SU-DHL-6 (cell line): ENCODE measurements around the gene TLR7.
A peak's percentile ranks its signal among the peaks of the same experiment; 100 is the strongest.

Experiments used
- H2AFZ ChIP-seq: fragments of 200-600 bp; sonication (generic); 2 replicates; pipeline ENCODE4 v1.6.1; 2014; ENCODE audit warnings: low read depth, mild to moderate bottlenecking, moderate library complexity, mixed read lengths, antibody characterized with exemption, low read length; ENCODE audit not compliant: severe bottlenecking
- H3F3A ChIP-seq: fragments of 200-600 bp; shearing (Covaris generic); 2 replicates; pipeline ENCODE4 v1.6.0; 2016; ENCODE audit warnings: antibody characterized with exemption, mild to moderate bottlenecking; ENCODE audit not compliant: insufficient read depth
- H3K27ac ChIP-seq: fragments of 200-600 bp; sonication (generic); 2 replicates; pipeline ENCODE4 v1.5.1; 2016; ENCODE audit warnings: low read depth, mild to moderate bottlenecking, low read length, moderate library complexity, mixed read lengths
- H3K27me3 ChIP-seq: fragments of 200-600 bp; sonication (generic), shearing (Covaris generic); 2 replicates; pipeline ENCODE4 v1.6.0; 2014; ENCODE audit warnings: mild to moderate bottlenecking, low read length
- H3K36me3 ChIP-seq: fragments of 200-600 bp; sonication (generic); 2 replicates; pipeline ENCODE4 v1.6.1; 2014; ENCODE audit warnings: mild to moderate bottlenecking, low read length, mixed read lengths
- H3K4me2 ChIP-seq: fragments of 300-600, 200-600 bp; shearing (Covaris generic), sonication (generic); 2 replicates; pipeline ENCODE4 v1.6.0; 2014; ENCODE audit warnings: low read length, low read depth, mild to moderate bottlenecking; ENCODE audit not compliant: poor library complexity, severe bottlenecking
- H3K4me3 ChIP-seq: fragments of 200-600 bp; sonication (generic); 2 replicates; pipeline ENCODE4 v1.5.1; 2014; ENCODE audit warnings: antibody characterized with exemption, low read length, mild to moderate bottlenecking, mixed read lengths; ENCODE audit not compliant: insufficient read depth, poor library complexity, severe bottlenecking
- H3K79me2 ChIP-seq: fragments of 200-600 bp; sonication (generic); 2 replicates; pipeline ENCODE4 v1.6.1; 2014; ENCODE audit warnings: mild to moderate bottlenecking, low read length, moderate library complexity; ENCODE audit not compliant: insufficient read depth
- H3K9ac ChIP-seq: fragments of 200-600 bp; sonication (generic); 2 replicates; pipeline ENCODE4 v1.7.0; 2014; ENCODE audit warnings: mild to moderate bottlenecking, low read length
- H3K9me2 ChIP-seq: fragments of 200-600 bp; sonication (generic); replicated peaks from 2 replicates; pipeline ENCODE4 v1.6.1; 2014; ENCODE audit warnings: low read length; ENCODE audit not compliant: insufficient read depth
- H3K9me3 ChIP-seq: fragments of 200-600 bp; sonication (generic); 2 replicates; pipeline ENCODE4 v1.6.1; 2014; ENCODE audit warnings: low read length, mixed read lengths; ENCODE audit not compliant: insufficient read depth
- H4K20me1 ChIP-seq: fragments of 200-600 bp; sonication (generic); 2 replicates; pipeline ENCODE4 v1.6.1; 2014; ENCODE audit warnings: low read depth, mild to moderate bottlenecking, antibody characterized with exemption, low read length, moderate library complexity, mixed read lengths
- CTCF ChIP-seq: fragments of 200-600 bp; sonication (generic); IDR thresholded peaks from one replicate; pipeline ENCODE4 v1.5.1; 2017; ENCODE audit warnings: antibody characterized with exemption, mild to moderate bottlenecking, low read length, moderate library complexity; ENCODE audit not compliant: insufficient read depth, poor library complexity, severe bottlenecking
- EZH2phosphoT487 ChIP-seq: fragments of 200-600 bp; sonication (generic), shearing (Covaris generic); conservative IDR thresholded peaks from 2 replicates; pipeline ENCODE4 v1.6.1; 2018; ENCODE audit warnings: mild to moderate bottlenecking, antibody characterized with exemption, low read length, moderate library complexity, mixed read lengths

The TLR7 gene

GRCh38 chrX:12867685-12868084 lies 813 bp downstream of the TLR7 start:
- Histone ChIP-seq H2AFZ (no peak overlapping the region), H3K27ac (no peak overlapping the region), H3K4me2 (peak overlapping the region; percentile 54), H3K4me3 (peak overlapping the region; percentile 29), H3K9me3 (no peaks in the 10 kb centered on the region), H3K27me3 (no peaks in the 10 kb centered on the region), H3K36me3 (no peaks in the 10 kb centered on the region), H3F3A (no peaks in the 10 kb centered on the region), H3K9me2 (no peaks in the 10 kb centered on the region), H3K79me2 (no peaks in the 10 kb centered on the region), H3K9ac (0 out of 2 replicates have a peak overlapping the region, but pooled peaks have one; percentile 22), H4K20me1 (no peaks in the 10 kb centered on the region)
- no peak for TF ChIP-seq CTCF
- TF ChIP-seq EZH2phosphoT487 = no peak

GRCh38 chrX:12868747-12869146 lies 1.9 kb downstream of the TLR7 start:
- Histone ChIP-seq H4K20me1 (no peaks in the 10 kb centered on the region), H3K4me2 (peak overlapping the region; percentile 54), H3K9me2 (no peaks in the 10 kb centered on the region), H3K36me3 (no peaks in the 10 kb centered on the region), H3K27me3 (no peaks in the 10 kb centered on the region), H3K27ac (no peak overlapping the region), H3K79me2 (no peaks in the 10 kb centered on the region), H3K9ac (no peak overlapping the region), H3K9me3 (no peaks in the 10 kb centered on the region), H2AFZ (no peak overlapping the region), H3F3A (no peaks in the 10 kb centered on the region), H3K4me3 (no peak overlapping the region)
- TF ChIP-seq EZH2phosphoT487 (no peak), CTCF (no peak)

- Histone ChIP-seq H3K9me3 (no peaks in the 10 kb centered on the region), H3F3A (no peaks in the 10 kb centered on the region), H3K4me2 (no peak overlapping the region), H4K20me1 (no peaks in the 10 kb centered on the region), H3K79me2 (no peaks in the 10 kb centered on the region), H3K27ac (no peak overlapping the region), H3K36me3 (no peaks in the 10 kb centered on the region), H3K4me3 (no peak overlapping the region), H3K9me2 (no peaks in the 10 kb centered on the region), H3K9ac (no peak overlapping the region), H2AFZ (no peak overlapping the region), H3K27me3 (no peaks in the 10 kb centered on the region)
- no peak for TF ChIP-seq EZH2phosphoT487
- TF ChIP-seq CTCF = no peak
Observed at GRCh38 chrX:12871257-12871656, 4.4 kb downstream of the TLR7 start.
